Activated CD8-positive, alpha-beta memory T cell treated with anti-CD3 and anti-CD28 coated beads, Interleukin-2, amount 50 U/mL, for 4 hours (primary cell): Measurements from ENCODE around the gene RHBDL1.

Source experiments
- DNase-seq: peaks from one replicate; pipeline ENCODE4 v3.0.0-alpha.2; 2020

RHBDL1 gene

DNA sequence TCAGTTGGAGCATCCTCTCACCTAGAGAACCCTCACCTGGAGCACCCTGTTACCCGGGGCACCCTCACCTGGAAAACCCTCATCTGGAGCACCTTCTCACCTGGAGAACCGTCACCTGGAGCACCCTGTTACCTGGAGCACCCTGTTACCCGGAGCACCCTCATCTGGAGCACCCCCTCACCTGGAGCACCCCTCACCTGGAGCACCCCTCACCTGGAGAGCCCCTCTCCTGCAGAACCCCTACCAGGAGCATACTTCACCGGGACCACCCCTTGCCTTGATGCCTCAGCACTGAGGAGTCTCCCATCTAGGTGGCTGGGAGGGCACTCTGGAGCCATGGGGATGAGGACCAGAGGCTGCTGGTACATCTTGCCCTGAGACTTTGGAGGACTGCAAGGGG lies 33.5 kb downstream of the RHBDL1 start:
- no peak for DNase-seq

DNA sequence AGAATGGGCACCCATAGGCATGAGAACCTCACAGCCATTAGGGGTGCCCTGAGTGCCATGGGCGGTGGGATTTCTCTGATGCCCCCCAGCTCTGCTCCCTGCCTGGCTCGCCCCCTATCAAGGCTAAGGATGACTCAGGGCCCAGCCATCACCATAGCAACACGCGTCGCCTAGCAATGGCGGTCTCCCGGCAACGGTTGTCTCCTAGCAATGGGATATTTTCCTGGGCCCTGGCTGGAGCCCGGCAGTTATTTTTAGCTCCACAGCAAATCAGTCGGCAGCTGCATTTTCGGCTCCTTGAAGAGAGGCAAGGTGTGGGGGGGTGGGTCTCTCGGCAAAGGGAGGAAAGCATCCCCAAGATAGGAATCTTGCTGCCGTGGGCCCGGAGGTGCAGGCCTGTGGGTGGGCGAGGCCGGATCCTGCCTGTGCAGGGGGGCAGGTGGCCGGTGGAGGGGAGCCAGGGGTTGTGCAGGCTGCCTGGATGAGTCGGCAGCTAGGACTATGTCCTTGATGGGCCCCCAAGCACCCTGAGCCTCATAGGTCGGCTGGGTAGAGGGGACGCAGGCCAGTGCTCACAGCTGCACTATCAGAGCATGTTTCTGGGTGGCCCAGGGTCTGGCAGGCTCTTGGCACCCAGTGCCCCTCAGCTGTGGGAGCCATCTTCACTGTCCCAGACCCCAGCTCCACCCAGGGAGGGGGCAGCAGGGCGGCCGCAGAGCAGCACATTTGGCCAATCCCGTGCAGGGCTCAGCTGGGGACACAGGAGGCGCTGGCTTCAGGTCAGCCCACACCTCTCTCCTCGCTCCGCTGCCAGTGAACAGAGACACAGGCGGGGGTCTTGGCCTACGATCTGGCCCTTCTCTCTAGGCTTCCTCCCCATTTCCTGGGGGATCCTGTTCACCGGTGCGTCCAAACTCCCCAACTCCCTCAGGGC lies 34.4 kb downstream of the RHBDL1 start:
- no peak for DNase-seq

DNA sequence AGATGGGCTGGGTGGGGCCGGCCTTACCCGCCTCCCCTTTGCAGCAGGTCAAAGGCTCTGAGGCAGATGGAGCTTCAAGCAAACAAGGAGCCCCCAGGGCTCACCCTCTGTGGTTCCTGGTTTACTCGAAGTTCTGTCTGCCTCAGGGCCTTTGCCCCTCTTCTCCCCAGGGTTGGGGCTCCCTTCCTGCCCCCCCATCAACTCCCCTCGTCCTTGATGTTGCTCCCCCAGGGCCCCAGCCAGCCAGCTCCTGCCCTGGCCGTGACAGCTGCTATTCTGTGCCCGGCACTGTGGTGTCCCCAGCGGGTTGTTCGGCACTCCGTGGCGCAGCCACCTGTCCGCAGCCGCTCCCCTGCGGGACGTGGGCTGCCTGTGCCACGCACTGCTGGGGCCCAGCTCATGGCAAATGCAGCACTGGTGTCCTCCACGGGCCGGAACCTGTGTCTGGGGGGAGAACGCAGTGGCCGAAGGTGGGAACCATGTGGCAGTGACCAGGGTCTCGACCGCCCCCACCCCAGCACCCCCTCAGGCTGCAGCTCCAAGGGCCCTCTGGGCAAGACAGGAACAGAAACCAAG lies 35.1 kb downstream of the RHBDL1 start:
- DNase-seq = no peak

DNA sequence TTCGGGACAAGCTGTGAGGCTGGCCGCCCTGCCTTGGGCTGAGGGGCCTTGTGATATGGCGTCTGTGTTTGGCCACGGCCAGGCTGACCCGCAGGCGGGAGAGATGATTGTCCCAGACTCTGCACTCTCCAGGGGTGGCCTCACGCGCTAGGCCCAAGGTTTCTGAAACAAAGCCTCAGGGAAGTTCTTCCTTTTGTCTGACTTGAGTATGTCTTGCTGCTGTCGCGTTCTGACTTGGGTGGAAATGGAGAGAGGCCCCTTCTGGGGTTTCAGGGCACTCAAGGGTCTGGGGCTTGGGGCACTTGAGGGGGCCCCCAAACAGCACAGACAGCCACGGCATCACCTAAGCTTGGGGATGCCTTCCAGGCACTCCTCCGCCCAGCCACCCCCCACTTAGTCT lies 35.6 kb downstream of the RHBDL1 start:
- no peak for DNase-seq

DNA sequence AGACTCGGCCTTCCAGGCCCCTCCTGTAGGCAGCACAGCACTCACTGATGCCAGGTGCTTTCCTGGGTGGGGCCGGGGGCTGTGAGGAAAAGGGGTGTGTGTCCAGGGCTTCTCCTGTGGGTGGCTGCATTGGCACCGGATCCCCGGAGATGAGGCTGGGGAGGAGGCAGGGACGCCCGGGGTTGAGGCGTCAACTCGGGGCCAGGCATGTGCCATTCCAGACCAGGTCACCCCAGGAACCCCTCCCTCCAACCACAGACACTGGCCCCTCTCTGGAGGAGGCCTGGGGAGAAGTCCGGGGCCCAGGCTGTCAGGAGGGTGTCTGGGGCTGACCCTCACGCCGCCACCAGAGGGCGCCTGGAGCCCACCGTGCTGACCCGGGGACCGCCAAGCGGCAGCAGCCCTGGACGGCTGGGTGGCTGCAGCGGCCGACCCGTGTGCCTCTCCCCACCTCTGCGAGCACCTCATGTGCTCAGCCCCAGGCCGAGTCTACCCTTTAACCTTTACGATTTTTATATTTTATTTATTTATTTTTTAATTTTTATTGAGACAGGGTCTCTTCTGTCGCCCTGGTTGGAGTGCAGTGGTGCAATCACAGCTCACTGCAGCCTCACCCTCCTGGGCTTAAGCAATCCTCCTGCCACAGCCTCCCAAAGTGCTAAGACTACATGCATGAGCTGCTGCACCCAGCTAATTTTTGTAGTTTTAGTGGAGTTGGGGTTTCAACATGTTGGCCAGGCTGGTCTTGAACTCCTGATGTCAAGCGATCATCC lies 36.3 kb downstream of the RHBDL1 start:
- peak; percentile 86 for DNase-seq

DNA sequence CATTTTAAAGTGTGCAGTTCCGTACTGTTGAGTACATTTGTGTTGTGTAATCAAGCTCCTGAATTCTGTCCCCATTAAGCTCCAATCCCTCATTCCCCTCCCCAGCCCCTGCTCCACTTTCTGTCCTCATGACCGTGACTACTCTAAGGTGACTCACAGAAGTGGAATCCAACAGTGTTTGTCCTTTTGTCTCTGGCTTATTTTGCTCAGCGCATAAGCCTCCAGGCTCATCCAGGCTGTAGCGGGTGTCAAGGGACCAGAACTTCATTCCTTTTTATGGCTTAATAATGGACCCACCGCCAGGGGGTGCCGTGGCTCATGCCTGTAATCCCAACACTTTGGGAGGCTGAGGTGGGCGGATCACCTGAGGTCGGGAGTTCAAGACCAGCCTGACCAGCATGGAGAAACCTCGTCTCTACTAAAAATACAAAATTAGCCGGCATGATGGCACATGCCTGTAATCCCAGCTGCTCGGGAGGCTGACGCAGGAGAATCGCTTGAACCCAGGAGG lies 37.3 kb downstream of the RHBDL1 start:
- peak; percentile 53 for DNase-seq

DNA sequence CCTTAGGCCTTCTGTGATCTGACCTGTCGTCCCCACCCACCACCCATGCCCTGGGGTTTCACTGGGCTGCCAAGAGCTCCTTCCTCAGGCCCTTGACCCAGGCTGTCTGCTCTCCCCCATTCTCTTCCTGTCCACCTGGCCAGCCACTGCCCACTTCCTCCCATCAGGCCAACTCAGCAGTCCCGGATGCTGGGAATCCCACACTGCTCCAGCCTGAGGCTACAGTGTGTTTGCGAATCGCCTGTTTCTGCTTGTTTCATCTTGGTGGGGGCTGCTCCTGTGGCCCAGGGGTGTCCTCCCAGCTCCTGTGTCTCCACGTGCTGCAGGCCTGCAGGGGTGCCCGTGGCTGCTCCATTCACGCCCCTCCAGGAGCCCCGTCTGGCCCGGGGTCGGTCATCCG lies 38.6 kb downstream of the RHBDL1 start:
- DNase-seq = no peak

DNA sequence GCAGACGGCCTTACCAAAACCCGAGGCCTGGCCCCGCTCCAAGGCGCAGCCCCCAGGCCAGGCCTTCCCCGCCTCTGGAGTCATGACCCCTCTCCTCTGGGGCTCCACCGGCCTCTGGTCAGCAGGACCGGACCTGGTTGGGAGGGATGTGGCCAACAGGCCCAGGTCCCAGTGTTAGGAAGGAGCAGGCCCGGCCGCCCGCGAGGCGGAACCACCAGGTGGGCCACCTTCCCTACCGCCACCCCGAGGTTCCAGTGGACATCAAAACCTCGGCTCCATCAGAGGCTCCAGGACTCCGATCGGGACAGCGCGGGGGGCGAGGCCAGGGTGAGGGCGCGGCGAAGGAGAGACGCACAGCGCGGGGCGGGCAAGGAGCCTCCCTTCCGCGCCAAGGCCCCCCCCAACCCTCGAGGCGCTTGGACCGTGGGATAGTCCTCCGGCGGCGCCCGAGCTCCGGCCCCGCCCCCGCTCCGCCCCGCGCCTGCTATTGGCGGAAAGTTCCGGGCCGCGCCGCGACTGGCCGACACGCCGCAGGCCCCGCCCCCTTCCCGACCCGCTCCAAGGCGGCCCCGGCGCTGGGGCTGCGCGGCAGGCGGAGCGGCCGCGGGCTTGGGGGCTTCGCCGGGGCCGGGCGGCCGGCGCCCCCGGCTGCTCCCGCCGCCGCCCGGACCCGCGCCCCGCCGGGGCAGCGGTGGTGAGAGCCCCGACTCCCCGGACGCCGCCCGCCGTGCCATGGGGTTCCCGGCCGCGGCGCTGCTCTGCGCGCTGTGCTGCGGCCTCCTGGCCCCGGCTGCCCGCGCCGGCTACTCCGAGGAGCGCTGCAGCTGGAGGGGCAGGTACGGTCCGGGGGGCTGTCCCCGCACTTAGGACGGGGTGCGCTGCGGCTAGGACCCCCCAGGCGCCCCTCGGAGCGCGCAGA lies 39.3 kb downstream of the RHBDL1 start, which contains the start of gene METRN:
Gene METRN (plus strand): TSS at position 561 of the 919 bp plus-strand sequence. CDS start 172 bp downstream, at position 733.
- DNase-seq = peak; percentile 92

DNA sequence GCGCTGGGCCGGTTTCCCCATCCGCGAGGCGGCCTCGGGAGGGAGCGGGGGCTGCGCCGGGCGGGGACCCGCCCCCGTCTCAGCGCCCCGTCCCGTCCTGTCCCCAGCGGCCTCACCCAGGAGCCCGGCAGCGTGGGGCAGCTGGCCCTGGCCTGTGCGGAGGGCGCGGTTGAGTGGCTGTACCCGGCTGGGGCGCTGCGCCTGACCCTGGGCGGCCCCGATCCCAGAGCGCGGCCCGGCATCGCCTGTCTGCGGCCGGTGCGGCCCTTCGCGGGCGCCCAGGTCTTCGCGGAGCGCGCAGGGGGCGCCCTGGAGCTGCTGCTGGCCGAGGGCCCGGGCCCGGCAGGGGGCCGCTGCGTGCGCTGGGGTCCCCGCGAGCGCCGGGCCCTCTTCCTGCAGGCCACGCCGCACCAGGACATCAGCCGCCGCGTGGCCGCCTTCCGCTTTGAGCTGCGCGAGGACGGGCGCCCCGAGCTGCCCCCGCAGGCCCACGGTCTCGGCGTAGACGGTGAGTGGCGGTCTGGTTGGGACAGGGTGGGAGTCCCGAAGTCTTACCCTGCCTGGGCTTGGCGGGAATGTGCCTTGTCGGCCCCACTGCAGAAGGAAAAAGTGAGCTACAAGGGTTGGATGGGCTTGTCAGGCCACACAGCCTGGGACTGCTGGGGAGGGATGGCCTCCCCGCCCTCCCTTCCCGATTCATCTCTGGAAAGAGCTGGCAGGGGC lies 40.2 kb downstream of the RHBDL1 start:
- no peak for DNase-seq

DNA sequence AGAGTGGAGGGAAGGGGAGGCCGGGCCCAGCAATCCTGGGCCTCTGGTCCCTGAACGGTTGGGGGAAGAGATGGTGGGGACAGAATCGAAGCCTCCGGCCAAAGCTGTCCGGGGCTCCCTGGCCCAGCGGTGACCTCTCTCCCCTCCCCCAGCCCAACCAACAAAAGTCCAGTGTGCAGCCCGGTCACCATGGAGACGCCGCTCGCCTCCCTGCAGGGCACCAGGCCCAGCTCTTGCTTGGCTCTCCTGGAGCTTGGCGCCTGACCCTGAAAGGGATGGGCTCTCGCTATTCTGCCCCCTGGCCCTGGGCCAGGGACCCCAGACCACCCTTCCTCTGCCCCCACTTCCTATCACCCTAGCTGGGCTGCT lies 40.7 kb downstream of the RHBDL1 start:
- DNase-seq = no peak

DNA sequence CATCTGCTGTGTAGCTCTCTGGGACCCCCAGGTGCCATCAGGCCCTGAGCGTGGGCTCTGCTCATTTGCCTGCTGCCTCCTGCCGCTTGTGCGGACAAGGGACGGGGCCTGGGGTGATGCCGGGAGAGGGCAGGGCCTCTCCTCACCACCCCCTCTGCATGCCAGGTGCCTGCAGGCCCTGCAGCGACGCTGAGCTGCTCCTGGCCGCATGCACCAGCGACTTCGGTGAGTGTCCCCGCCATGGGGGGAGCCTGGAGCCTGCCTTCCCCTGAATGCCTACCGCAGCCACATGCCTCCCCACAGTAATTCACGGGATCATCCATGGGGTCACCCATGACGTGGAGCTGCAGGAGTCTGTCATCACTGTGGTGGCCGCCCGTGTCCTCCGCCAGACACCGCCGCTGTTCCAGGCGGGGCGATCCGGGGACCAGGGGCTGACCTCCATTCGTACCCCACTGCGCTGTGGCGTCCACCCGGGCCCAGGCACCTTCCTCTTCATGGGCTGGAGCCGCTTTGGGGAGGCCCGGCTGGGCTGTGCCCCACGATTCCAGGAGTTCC lies 41.4 kb downstream of the RHBDL1 start:
- DNase-seq = no peak

DNA sequence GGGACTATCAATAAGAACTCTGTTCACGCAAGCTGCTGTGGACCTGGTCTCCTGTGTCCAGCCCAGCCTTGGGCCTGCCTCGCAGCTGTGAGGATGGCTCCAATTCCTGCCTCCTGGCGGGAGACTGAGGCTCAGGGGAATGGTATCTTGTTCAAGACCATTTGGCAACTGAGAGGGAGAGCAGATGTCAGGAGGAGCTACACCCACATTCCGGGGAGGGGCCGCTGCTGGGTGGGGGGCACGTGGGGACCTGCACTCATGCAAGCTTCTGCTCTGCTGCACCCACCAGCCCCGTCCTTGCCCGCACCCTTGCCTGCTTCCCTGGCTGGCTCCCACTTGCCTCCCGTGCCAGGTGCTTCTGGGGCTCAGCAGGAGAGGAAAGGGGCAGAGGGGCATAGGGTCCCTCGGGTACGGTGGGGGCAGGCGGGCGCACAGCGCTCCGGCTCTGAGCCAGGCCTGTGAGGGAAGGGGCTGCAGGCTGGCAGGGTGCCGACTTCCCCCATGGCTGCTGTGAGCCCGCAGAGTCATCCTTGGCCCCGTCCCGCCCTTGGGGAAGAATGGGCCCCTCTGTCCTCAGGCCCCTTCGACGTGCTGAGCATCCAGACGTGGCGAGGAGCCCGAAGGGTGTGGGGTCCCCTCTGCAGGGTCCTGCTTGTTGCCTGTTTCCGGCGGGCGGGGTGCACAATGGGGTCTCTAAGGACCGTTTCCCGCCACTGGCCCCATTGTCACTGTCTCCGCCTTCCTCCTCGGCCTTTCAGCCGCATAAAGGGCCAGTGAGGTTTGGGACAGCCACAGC lies 42.2 kb downstream of the RHBDL1 start:
- no peak for DNase-seq

DNA sequence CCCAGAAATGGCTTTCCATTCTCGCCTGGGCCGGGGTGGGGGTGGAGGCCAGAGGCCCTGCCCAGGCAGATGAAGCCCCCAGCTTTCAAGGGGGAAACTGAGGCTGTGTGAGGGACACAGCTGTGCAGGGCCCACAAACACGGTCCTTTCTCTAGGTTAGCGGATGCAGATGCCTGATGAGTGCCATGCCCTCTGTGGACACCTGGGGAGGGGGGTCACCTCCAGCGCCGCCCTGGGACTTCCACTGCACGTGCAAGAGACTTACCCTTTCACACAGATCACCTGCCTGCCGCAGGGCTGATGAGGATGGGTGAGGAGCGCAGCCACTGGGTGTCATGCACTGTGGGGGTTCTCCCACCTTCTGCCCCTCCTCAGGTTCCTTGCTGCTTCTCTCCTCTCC lies 42.9 kb downstream of the RHBDL1 start:
- DNase-seq = no peak

DNA sequence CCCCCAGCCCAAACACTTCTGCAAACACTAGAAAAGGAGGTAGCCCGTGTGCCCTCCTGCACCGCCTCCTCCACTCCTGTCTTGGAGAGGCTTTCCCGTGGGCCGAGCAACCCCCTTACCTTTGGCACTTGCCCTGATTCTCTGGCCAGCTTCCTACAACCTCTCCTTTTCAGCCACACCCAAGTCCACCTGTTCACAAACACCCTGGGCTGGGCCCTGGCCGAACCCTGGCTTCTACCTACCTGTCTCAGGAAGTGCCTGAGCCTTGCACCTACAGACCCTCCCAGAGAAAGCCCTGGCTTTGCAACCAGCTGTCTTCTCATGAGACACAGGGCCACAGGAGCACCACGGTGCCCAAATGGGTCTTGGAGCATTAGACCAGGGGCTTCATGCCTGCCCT lies 43.5 kb downstream of the RHBDL1 start:
- no peak for DNase-seq

DNA sequence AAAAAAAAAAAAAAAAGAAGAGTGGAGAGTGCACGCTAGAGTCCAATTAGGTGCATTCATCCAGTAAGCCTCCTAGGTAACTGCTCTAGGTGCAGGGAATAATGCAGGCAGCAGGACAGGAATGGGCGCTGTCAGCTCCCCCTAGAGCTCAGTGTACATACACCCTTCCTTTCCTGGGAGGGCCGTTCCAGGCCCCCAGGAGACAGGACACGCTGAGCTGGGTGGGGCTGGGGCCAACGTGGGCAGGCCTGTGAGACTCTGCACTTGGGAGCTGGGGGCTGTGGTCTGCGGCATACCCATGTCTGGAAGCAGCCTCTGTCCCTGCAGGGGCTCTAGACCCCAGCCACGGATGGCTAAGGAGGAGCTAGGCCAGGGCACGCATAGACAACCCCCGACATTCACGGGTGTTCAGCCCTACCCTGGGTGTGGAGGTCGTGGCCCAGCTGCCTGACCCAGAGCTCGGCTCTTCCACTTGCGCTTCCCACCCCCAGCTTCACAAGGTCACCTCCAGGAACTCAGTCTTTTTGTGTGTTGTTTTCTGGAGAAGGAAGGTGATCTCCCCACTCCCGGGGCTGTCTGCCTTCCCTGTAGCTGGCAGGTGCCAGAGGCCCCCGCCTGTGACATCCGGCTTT lies 44.5 kb downstream of the RHBDL1 start:
- no peak for DNase-seq

DNA sequence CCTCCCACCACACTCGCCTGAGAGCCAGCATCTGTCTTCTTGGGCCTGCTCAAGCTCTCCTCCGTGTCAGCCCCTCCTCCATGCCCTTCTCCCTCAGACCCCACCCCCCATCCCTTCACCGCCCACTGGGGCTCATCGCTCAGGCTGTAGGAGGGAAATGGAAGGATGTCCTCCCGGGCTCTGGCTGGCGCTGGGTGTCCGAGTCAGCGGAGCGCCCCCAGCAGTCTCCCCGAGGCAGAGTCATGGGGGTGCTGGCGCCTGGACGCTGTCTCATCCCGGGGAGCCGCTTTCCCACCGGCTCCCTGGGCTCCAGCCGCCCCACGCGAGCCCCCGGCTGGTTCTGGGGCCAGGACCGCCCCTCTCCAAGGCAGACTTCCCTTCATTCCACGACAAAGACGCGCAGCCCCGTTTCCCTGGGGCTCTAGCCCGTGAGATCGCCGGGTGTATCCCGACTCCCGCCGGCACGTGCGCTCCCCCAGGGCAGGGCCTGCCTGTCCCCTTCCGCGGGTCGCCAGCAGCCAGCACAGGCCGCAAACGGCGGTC lies 45.0 kb downstream of the RHBDL1 start:
- DNase-seq = peak; percentile 48

DNA sequence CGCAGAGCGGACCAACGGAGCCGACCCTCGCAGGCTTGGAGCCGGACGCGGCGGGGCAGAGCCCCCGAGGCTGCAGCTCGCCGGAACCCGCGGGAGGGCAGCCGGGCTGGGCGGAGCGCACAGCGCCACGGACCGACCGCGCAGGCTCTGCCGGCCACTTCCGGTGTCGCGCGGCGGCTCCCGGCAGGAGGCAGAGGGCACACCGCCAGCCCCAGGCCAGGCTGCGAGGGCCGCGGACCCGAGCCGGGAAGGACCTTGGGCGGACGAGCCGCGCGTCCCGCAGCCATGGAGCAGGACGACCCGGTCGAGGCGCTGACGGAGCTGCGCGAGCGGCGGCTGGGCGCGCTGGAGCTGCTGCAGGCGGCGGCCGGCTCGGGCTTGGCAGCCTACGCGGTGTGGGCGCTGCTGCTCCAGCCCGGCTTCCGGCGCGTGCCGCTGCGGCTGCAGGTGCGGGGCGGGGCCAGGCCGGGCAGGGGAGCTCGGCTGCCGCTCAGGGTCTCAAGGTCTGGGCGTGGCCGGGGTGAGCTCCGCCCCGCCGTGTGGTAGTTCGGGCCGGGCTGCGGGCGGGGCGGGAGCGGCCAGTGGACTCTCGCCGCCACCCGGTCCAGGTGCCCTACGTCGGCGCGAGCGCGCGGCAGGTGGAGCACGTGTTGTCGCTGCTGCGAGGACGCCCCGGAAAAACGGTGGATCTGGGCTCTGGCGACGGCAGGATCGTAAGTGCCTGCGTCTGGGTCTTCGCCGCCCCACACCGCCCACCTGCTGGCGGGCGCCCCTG lies 45.7 kb downstream of the RHBDL1 start, which contains the start of gene ANTKMT:
Gene ANTKMT (plus strand): TSS at position 157 of the 775 bp plus-strand sequence. CDS start 129 bp downstream, at position 286.
- DNase-seq = peak; percentile 75

DNA sequence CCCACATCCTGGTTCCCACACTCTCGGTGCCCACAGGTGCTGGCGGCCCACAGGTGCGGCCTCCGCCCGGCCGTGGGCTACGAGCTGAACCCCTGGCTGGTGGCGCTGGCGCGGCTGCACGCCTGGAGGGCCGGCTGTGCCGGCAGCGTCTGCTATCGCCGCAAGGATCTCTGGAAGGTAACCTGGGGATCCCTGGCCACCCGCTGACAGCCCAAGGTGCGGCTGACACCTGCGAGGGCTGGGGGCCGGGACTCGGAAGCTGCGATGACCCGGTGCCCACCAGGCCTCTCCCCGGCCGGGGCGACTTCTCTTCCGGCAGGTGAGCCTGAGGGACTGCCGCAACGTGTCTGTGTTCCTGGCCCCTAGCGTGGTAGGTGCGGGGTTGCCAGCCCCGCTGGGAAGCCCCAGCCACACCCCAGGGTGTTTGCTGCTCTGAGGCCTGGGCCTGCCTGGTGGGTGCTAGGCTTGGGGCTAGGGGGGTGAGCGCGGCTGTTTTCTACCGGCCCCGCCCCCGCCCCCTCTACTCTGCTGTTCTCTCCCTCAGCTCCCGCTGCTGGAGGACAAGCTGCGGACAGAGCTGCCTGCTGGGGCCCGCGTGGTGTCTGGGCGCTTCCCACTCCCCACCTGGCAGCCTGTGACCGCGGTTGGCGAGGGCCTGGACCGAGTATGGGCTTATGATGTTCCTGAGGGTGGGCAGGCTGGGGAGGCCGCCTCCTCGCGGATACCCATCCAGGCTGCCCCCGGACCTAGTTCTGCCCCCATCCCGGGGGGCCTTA lies 46.5 kb downstream of the RHBDL1 start:
- no peak for DNase-seq
